Measurements from ENCODE around the gene KIAA0825. TPM values are rescaled to one million over a fixed set of nuclear protein-coding genes. Genes with fewer than 3 reads are reported as not detected.
A peak's percentile ranks its signal among the peaks of the same experiment; 100 is the strongest.

KIAA0825 gene
- polyA plus RNA-seq, 1 donor from 2014 or later = 5.1 TPM

- TF ChIP-seq RAD21 (conservative IDR thresholded peaks at IDR 0.05) = no peak
- TF ChIP-seq EP300 (conservative IDR thresholded peaks at IDR 0.05; ENCODE audit: poor library complexity, severe bottlenecking) = peak; percentile 29
- Histone ChIP-seq H3K9ac (ENCODE audit: low read length) (no peak overlapping the region), H2AFZ (ENCODE audit: low read depth, low read length) (no peak overlapping the region), H3K27ac (ENCODE audit: low read length) (no peak overlapping the region), H3F3A (ENCODE audit: insufficient read depth, low read length, poor library complexity, severe bottlenecking) (no peaks in the 10 kb centered on the region), H3K9me3 (ENCODE audit: low read length) (peaks cover 1% of the 10 kb centered on the region), H4K20me1 (ENCODE audit: insufficient read depth) (no peaks in the 10 kb centered on the region), H3K36me3 (ENCODE audit: insufficient read depth, low read length) (no peaks in the 10 kb centered on the region), H3K9me2 (ENCODE audit: insufficient read depth, low read length) (no peaks in the 10 kb centered on the region), H3K4me2 (ENCODE audit: low read length) (no peak overlapping the region), H3K4me3 (ENCODE audit: low read length) (no peak overlapping the region), H3K27me3 (ENCODE audit: insufficient read depth, low read depth, low read length) (no peaks in the 10 kb centered on the region), H3K79me2 (replicated peaks; ENCODE audit: insufficient read depth, low read length) (no peaks in the 10 kb centered on the region)
Observed at GRCh38 chr5:94240596-94240992, 377.8 kb downstream of the KIAA0825 start.

- H3K9me3 ChIP-seq (ENCODE audit: low read length) = peaks cover 3% of the 10 kb centered on the region
- no peak overlapping the region for H2AFZ ChIP-seq (ENCODE audit: low read depth, low read length)
- no peak overlapping the region for H3K9ac ChIP-seq (ENCODE audit: low read length)
Observed at GRCh38 chr5:94240134-94240533, 378.3 kb downstream of the KIAA0825 start.

More at GRCh38 chr5:94240134-94240533, 378.3 kb downstream of the KIAA0825 start:
- Histone ChIP-seq H3K27ac (ENCODE audit: low read length) (no peak overlapping the region), H4K20me1 (ENCODE audit: insufficient read depth) (no peaks in the 10 kb centered on the region), H3K36me3 (ENCODE audit: insufficient read depth, low read length) (no peaks in the 10 kb centered on the region), H3K4me2 (ENCODE audit: low read length) (no peak overlapping the region), H3K27me3 (ENCODE audit: insufficient read depth, low read depth, low read length) (no peaks in the 10 kb centered on the region), H3K79me2 (replicated peaks; ENCODE audit: insufficient read depth, low read length) (no peaks in the 10 kb centered on the region), H3F3A (ENCODE audit: insufficient read depth, low read length, poor library complexity, severe bottlenecking) (no peaks in the 10 kb centered on the region), H3K4me3 (ENCODE audit: low read length) (no peak overlapping the region), H3K9me2 (ENCODE audit: insufficient read depth, low read length) (no peaks in the 10 kb centered on the region)
- TF ChIP-seq EP300 (conservative IDR thresholded peaks at IDR 0.05; ENCODE audit: poor library complexity, severe bottlenecking) (no peak), TAF1 (IDR thresholded peaks at IDR 0.05; ENCODE audit: low read depth) (no peak), POLR2AphosphoS5 (IDR thresholded peaks at IDR 0.05) (no peak), CTCF (IDR thresholded peaks at IDR 0.05; ENCODE audit: poor library complexity, severe bottlenecking) (no peak), RAD21 (conservative IDR thresholded peaks at IDR 0.05) (no peak), MXI1 (conservative IDR thresholded peaks at IDR 0.05; ENCODE audit: poor library complexity, severe bottlenecking) (no peak), SMC3 (conservative IDR thresholded peaks at IDR 0.05; ENCODE audit: poor library complexity) (no peak), EZH2 (IDR thresholded peaks at IDR 0.05; ENCODE audit: borderline replicate concordance, insufficient read depth, low read length, poor library complexity, severe bottlenecking) (no peak), REST (IDR thresholded peaks at IDR 0.05; ENCODE audit: borderline replicate concordance) (no peak)
